Measurements from ENCODE around the gene VPS72.

VPS72 gene

GRCh38 chr1:151143986-151144385 lies 46.0 kb downstream of the VPS72 start:
- DNase-seq, result no peak

- DNase-seq, result no peak
These were observed 47.0 kb downstream of the VPS72 start for GRCh38 chr1:151143057-151143435.

DNA sequence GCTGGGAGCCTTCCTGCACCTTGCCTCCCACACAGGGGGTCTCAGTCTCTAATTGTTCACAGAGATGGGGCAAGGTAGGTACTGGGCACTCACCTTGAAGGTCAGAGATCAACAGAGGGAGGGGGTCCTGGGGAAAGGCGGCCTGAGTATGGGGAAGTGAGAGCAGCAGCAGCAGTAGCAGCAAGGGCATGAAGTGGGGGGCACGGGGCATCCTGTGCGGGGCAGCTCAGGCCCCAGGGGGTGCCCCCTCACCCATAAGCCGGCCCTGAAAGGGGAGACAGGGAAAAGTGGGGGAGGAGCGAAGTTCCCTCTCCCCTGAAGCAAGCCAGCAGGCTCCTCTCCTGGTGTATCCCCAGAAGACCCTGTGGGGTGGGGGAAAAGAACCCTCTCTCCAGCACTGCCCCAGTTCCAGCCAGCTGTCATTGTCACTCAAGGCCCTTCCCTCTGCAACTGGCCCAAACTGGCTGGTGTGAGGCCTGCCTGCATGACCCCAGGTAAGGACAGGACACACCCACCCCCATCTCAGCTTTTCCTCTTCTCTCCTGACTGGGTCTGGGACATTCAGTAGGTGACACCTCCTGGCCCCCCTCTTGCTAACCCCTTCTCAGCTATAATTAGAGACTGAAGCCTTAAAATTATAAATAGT lies 47.5 kb downstream of the VPS72 start:
- no peak for DNase-seq

- DNase-seq, result no peak
These were observed 52.2 kb downstream of the VPS72 start for GRCh38 chr1:151137789-151138188.

- DNase-seq, result no peak
These were observed 54.3 kb downstream of the VPS72 start for GRCh38 chr1:151135433-151136385.

GRCh38 chr1:151134991-151135390 lies 55.0 kb downstream of the VPS72 start:
- no peak for DNase-seq

DNA sequence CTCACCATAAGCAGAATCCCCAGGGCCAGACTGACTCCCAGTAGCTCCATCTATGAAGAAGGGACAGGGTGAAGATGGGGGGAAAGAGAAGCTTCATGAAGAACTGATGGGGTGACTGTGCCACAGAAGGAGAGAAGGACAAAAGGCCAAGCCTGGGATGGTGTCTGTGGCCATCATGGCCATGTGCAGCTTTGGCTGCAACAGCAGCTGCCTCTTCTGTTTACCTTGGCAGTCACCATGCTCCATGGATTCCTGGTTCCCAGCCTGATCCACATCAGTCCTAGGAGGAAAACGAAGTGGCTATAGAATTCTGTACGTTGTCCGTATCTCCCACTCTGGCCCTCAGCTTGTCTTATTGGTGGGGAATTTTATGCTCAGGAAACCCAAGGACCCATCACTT lies 55.6 kb downstream of the VPS72 start:
- DNase-seq, result no peak

GRCh38 chr1:151133018-151133806 lies 56.8 kb downstream of the VPS72 start:
- no peak for DNase-seq

- DNase-seq, result no peak
These were observed 57.5 kb downstream of the VPS72 start for GRCh38 chr1:151132335-151133017.

- DNase-seq, result no peak
These were observed 58.2 kb downstream of the VPS72 start for GRCh38 chr1:151131701-151132334.

DNA sequence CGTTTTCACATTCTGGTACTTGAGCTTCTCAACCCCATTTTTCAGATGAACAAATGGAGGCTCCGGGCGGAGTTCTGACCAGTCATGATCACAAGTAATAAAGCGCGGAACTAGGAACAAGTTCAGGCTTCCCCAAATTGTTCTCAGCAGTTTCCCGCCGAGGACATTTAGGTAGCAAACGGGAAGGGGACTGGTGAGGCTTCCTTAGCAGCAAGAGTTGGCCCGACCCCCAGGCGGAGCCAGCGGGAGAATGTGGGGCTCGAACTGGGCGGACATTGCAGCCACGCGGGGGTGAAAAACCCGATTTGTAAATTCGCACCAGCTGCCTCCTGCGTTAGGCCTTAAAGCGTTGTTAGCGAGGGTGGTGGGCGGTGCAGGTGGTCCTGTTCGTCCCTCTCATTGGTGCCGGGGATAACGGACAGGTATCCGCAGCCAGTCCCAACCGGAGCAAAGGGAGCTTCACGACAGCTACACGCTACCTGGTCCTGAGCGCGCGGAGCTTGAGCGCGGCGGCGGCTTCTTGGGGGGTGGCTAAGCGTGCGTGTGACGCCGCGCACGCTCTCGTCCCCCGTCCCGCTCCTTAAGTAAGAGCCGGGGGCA lies 58.9 kb downstream of the VPS72 start:
- peak; percentile 88 for DNase-seq

DNA sequence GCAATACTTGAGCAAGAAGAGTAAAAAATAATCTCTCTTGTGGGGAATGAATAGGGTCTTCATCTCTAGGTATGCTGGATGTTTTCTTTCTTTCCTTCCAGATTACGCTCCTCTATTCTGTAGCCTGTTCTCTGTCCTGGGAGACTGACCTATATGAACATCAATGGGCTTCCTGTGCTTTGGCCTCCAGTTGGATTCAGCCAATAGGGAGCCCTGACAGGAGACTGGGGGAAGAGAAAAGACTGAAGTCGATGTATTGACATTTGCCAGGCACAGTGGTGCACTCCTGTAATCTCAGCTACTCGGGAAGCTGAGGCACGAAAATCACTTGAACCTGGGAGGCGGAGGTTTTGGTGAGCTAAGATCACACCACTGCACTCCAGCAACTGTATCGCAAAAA lies 61.2 kb downstream of the VPS72 start:
- no peak for DNase-seq
